Measurements from ENCODE around the gene STAM2.

STAM2 gene

DNA sequence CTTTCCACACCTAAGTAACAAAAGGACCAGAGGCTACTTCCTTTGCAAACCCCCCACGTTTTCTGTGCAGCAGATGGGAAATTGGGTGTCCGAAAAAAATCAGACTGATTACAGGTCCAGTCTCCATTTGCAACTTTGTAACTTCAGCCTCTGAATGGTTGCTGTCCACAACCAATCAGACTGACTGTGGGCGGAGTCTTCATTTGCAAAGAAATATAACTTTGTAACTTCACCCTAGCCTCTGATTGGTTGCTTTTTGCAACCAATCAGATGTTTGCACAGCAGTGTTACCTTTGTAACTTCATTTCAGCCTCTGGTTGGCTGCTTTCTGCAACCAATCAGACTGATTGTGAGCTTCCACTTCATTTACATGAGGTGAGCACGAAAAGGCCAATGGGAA, 48.9 kb downstream of the STAM2 start:
- no peak for TF ChIP-seq CREB1 (IDR thresholded peaks at IDR 0.05; ENCODE audit: low read depth)
- TF ChIP-seq TAF1 (IDR thresholded peaks at IDR 0.05; ENCODE audit: low read depth), result no peak
- TF ChIP-seq ZBTB7A (IDR thresholded peaks at IDR 0.05; ENCODE audit: low read depth), result no peak
- TF ChIP-seq RAD21 (IDR thresholded peaks at IDR 0.05; ENCODE audit: low read depth), result no peak
- no peak for TF ChIP-seq YY1 (IDR thresholded peaks at IDR 0.05; ENCODE audit: low read depth)
- TF ChIP-seq, protein P1, sequence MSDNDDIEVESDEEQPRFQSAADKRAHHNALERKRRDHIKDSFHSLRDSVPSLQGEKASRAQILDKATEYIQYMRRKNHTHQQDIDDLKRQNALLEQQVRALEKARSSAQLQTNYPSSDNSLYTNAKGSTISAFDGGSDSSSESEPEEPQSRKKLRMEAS (IDR thresholded peaks at IDR 0.05), result no peak
- TF ChIP-seq, protein P2, sequence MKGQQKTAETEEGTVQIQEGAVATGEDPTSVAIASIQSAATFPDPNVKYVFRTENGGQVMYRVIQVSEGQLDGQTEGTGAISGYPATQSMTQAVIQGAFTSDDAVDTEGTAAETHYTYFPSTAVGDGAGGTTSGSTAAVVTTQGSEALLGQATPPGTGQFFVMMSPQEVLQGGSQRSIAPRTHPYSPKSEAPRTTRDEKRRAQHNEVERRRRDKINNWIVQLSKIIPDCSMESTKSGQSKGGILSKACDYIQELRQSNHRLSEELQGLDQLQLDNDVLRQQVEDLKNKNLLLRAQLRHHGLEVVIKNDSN (IDR thresholded peaks at IDR 0.05), result no peak
- TF ChIP-seq TEAD4 (IDR thresholded peaks at IDR 0.05), result no peak
- TF ChIP-seq, protein P3, sequence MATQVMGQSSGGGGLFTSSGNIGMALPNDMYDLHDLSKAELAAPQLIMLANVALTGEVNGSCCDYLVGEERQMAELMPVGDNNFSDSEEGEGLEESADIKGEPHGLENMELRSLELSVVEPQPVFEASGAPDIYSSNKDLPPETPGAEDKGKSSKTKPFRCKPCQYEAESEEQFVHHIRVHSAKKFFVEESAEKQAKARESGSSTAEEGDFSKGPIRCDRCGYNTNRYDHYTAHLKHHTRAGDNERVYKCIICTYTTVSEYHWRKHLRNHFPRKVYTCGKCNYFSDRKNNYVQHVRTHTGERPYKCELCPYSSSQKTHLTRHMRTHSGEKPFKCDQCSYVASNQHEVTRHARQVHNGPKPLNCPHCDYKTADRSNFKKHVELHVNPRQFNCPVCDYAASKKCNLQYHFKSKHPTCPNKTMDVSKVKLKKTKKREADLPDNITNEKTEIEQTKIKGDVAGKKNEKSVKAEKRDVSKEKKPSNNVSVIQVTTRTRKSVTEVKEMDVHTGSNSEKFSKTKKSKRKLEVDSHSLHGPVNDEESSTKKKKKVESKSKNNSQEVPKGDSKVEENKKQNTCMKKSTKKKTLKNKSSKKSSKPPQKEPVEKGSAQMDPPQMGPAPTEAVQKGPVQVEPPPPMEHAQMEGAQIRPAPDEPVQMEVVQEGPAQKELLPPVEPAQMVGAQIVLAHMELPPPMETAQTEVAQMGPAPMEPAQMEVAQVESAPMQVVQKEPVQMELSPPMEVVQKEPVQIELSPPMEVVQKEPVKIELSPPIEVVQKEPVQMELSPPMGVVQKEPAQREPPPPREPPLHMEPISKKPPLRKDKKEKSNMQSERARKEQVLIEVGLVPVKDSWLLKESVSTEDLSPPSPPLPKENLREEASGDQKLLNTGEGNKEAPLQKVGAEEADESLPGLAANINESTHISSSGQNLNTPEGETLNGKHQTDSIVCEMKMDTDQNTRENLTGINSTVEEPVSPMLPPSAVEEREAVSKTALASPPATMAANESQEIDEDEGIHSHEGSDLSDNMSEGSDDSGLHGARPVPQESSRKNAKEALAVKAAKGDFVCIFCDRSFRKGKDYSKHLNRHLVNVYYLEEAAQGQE (IDR thresholded peaks at IDR 0.05; ENCODE audit: low read depth), result no peak
- no peak for TF ChIP-seq CEBPB (IDR thresholded peaks at IDR 0.05)
- TF ChIP-seq FOXM1 (IDR thresholded peaks at IDR 0.05; ENCODE audit: borderline replicate concordance, low read depth), result no peak
- TF ChIP-seq EP300 (IDR thresholded peaks at IDR 0.05; ENCODE audit: borderline replicate concordance), result no peak
- TF ChIP-seq TCF12 (IDR thresholded peaks at IDR 0.05; ENCODE audit: low read depth), result no peak

DNA sequence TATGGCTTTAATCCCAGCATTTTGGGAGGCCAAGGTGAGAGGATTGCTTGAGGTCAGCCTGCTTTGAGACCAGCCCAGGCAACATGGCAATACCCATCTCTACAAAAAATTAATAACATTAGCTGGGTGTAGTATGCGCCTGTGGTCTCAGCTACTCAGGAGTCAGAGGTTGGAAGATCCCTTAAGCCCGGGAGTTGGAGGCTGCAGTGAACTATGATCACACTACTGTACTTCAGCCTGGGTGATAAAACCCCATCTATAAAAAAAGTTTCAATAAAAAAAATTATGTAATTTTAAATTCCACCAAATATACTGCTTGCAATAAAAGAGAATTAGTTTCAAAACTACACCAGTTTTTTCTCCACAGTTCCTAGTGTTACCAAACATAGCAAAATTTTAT, 53.4 kb downstream of the STAM2 start:
- TF ChIP-seq, protein P2 (IDR thresholded peaks at IDR 0.05), result no peak
- TF ChIP-seq EP300 (IDR thresholded peaks at IDR 0.05; ENCODE audit: borderline replicate concordance) (no peak), EGR1 (IDR thresholded peaks at IDR 0.05) (no peak), RAD21 (IDR thresholded peaks at IDR 0.05; ENCODE audit: low read depth) (no peak), CREB1 (IDR thresholded peaks at IDR 0.05; ENCODE audit: low read depth) (no peak), TAF1 (IDR thresholded peaks at IDR 0.05; ENCODE audit: low read depth) (no peak), FOXM1 (IDR thresholded peaks at IDR 0.05; ENCODE audit: borderline replicate concordance, low read depth) (no peak), TEAD4 (IDR thresholded peaks at IDR 0.05) (no peak), CEBPB (IDR thresholded peaks at IDR 0.05) (no peak), TCF12 (IDR thresholded peaks at IDR 0.05; ENCODE audit: low read depth) (no peak), YY1 (IDR thresholded peaks at IDR 0.05; ENCODE audit: low read depth) (no peak), NFIC (IDR thresholded peaks at IDR 0.05) (no peak), ZBTB7A (IDR thresholded peaks at IDR 0.05; ENCODE audit: low read depth) (no peak)
- TF ChIP-seq, protein P3 (IDR thresholded peaks at IDR 0.05; ENCODE audit: low read depth), result no peak
- TF ChIP-seq, protein P1 (IDR thresholded peaks at IDR 0.05), result no peak

DNA sequence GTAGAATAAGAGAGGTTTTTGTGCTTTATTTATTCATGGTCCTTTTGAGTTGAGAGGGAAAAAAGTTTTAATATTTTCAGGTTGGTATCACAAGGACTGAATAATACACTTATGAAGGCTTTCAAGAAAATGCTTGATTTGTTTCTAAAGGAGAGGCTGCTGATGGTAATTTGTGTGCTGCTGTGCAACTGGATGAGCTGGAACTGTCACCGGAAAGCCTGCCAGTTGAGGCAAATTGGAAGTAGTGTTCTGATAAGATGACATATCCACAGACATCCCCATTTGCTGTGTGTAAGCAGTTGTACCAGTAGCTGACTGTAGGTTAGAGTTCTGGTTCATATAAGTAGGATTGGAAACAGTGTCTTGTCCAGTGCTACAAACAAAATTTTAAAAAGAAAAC, 55.1 kb downstream of the STAM2 start:
- TF ChIP-seq FOXM1 (IDR thresholded peaks at IDR 0.05; ENCODE audit: borderline replicate concordance, low read depth), result no peak
- TF ChIP-seq, protein P2 (IDR thresholded peaks at IDR 0.05), result no peak

DNA sequence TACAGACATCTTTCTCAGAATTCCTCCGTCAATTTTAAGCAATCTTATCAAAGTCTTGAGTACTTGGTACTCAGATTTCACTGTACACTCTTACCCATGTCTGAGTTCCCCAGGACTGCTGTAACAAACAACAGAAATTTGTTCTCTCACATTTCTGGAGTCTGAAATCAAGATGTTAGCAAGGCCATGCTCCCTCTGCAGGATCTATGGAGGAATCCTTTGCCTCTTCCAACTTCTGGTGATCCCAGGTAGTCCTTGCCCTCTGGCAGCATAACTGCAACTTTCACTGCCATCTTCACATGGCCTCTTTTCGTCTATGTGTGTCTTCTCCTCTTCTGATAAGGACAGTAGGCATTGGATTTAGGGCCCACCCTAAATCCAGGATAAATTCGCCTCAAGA, 59.6 kb downstream of the STAM2 start:
- no peak for TF ChIP-seq ZBTB7A (IDR thresholded peaks at IDR 0.05; ENCODE audit: low read depth)
- TF ChIP-seq FOXM1 (IDR thresholded peaks at IDR 0.05; ENCODE audit: borderline replicate concordance, low read depth), result no peak
- no peak for TF ChIP-seq TAF1 (IDR thresholded peaks at IDR 0.05; ENCODE audit: low read depth)
- no peak for TF ChIP-seq TCF12 (IDR thresholded peaks at IDR 0.05; ENCODE audit: low read depth)
- no peak for TF ChIP-seq YY1 (IDR thresholded peaks at IDR 0.05; ENCODE audit: low read depth)
- no peak for TF ChIP-seq EGR1 (IDR thresholded peaks at IDR 0.05)
- TF ChIP-seq, protein P3 (IDR thresholded peaks at IDR 0.05; ENCODE audit: low read depth), result no peak
- TF ChIP-seq, protein P2 (IDR thresholded peaks at IDR 0.05), result no peak
- TF ChIP-seq CEBPB (IDR thresholded peaks at IDR 0.05), result no peak
- no peak for TF ChIP-seq CREB1 (IDR thresholded peaks at IDR 0.05; ENCODE audit: low read depth)
- no peak for TF ChIP-seq RAD21 (IDR thresholded peaks at IDR 0.05; ENCODE audit: low read depth)
- TF ChIP-seq, protein P1 (IDR thresholded peaks at IDR 0.05), result no peak
- no peak for TF ChIP-seq NFIC (IDR thresholded peaks at IDR 0.05)
- no peak for TF ChIP-seq EP300 (IDR thresholded peaks at IDR 0.05; ENCODE audit: borderline replicate concordance)
- TF ChIP-seq TEAD4 (IDR thresholded peaks at IDR 0.05), result no peak
